ENCODE results near the gene TCOF1. TPM values are rescaled to one million over a fixed set of nuclear protein-coding genes. Genes with fewer than 3 reads are reported as not detected.

The TCOF1 gene
- total RNA-seq, 1 donor from 2014 or later: 29.4 TPM

GRCh38 chr5:150325426-150325825 lies 32.1 kb upstream of the TCOF1 start:
- no peak for DNase-seq (ENCODE audit: low spot score)

- DNase-seq (ENCODE audit: low spot score): no peak
Observed at GRCh38 chr5:150326707-150327106, 30.8 kb upstream of the TCOF1 start.

- no peak for DNase-seq (ENCODE audit: low spot score)
Observed at GRCh38 chr5:150327139-150327538, 30.4 kb upstream of the TCOF1 start.

- DNase-seq (ENCODE audit: low spot score): no peak
Observed at GRCh38 chr5:150328515-150328914, 29.0 kb upstream of the TCOF1 start.

GRCh38 chr5:150329038-150329437 lies 28.5 kb upstream of the TCOF1 start:
- no peak for DNase-seq (ENCODE audit: low spot score)

- DNase-seq (ENCODE audit: low spot score): no peak
Observed at GRCh38 chr5:150329881-150330876, 27.3 kb upstream of the TCOF1 start.

GRCh38 chr5:150333400-150333799 lies 24.1 kb upstream of the TCOF1 start:
- no peak for DNase-seq (ENCODE audit: low spot score)

GRCh38 chr5:150335778-150336177 lies 21.7 kb upstream of the TCOF1 start:
- no peak for DNase-seq (ENCODE audit: low spot score)

- no peak for DNase-seq (ENCODE audit: low spot score)
Observed at GRCh38 chr5:150338546-150338945, 19.0 kb upstream of the TCOF1 start.

- DNase-seq (ENCODE audit: low spot score): no peak
Observed at GRCh38 chr5:150339165-150339564, 18.3 kb upstream of the TCOF1 start.

- no peak for DNase-seq (ENCODE audit: low spot score)
Observed at GRCh38 chr5:150339841-150340240, 17.7 kb upstream of the TCOF1 start.

GRCh38 chr5:150340614-150341255 lies 16.8 kb upstream of the TCOF1 start:
- no peak for DNase-seq (ENCODE audit: low spot score)

GRCh38 chr5:150341331-150341730 lies 16.2 kb upstream of the TCOF1 start:
- DNase-seq (ENCODE audit: low spot score): no peak

- DNase-seq (ENCODE audit: low spot score): no peak
Observed at GRCh38 chr5:150341989-150342388, 15.5 kb upstream of the TCOF1 start.

- no peak for DNase-seq (ENCODE audit: low spot score)
Observed at GRCh38 chr5:150342583-150342982, 14.9 kb upstream of the TCOF1 start.

GRCh38 chr5:150343994-150344631 lies 13.4 kb upstream of the TCOF1 start:
- no peak for DNase-seq (ENCODE audit: low spot score)

GRCh38 chr5:150345716-150346115 lies 11.8 kb upstream of the TCOF1 start:
- DNase-seq (ENCODE audit: low spot score): no peak

- no peak for DNase-seq (ENCODE audit: low spot score)
Observed at GRCh38 chr5:150346592-150346991, 10.9 kb upstream of the TCOF1 start.

GRCh38 chr5:150347003-150347402 lies 10.5 kb upstream of the TCOF1 start:
- DNase-seq (ENCODE audit: low spot score): no peak

GRCh38 chr5:150347451-150347850 lies 10.0 kb upstream of the TCOF1 start:
- DNase-seq (ENCODE audit: low spot score): no peak

- no peak for DNase-seq (ENCODE audit: low spot score)
Observed at GRCh38 chr5:150349681-150350275, 7.7 kb upstream of the TCOF1 start.

All from mucosa of gallbladder (tissue), 1 donor.